GM12892 (cell line): ENCODE measurements around the gene CACNA2D3.

Experiments
- DNase-seq: peaks from one replicate; pipeline ENCODE4 v3.0.0; 2011; ENCODE audit not compliant: insufficient read length
- FAIRE-seq: peaks from 2 replicates; lab custom pipeline; 2011; peaks lifted over from hg19 to GRCh38; lab: Jason Lieb, UNC
- POLR2A ChIP-seq: IDR thresholded peaks from 2 replicates; pipeline ENCODE4 v1.6.1; 2011; ENCODE audit warnings: low read depth, low read length, control low read depth
- POLR2AphosphoS5 ChIP-seq: IDR thresholded peaks from 2 replicates; pipeline ENCODE4 v1.6.1; 2011; ENCODE audit warnings: low read depth, low read length, control low read depth
- TAF1 ChIP-seq: IDR thresholded peaks from 2 replicates; pipeline ENCODE4 v1.6.1; 2011; ENCODE audit warnings: low read depth, mild to moderate bottlenecking, control low read depth, low read length, borderline replicate concordance

The CACNA2D3 gene

DNA sequence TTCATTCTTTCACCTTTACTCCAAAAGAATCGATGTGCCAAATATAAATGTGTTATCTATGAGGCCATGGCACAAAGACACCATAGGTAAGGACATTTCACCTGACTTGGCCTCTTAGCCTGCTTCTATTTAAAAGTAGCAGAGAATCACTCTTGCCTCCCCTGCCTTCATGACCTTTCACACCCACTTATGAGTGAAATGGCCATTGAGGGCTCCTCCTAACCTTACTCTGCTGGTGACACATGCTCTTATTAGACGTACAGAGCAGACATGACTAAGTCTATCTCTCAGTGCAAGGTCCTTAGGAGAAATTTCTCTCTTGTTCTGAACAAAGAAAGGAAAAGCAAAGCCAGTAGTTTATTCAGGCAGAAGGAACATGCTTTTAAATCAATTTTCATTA lies 654.8 kb downstream of the CACNA2D3 start:
- no peak for FAIRE-seq
- TF ChIP-seq POLR2AphosphoS5 (no peak), POLR2A (no peak), TAF1 (no peak)
- no peak for DNase-seq

DNA sequence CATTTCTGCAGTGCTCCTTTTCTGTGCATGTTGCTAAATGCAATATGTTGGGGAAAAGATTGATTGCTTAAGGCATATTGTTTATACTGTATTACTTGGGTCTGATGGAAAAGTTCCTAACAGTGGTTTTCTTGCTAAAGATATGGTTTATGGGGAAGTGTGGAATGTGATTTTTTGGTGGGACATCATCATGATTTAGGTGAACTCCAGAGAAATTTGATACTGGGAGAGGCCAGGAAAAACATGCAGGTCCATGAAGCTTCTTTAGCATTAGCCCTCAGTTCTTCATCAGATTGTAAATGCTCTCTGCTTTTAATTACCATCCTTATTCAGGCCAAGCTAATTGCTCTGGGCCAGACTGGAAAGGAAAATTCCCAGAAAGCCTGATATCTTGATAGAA lies 658.0 kb downstream of the CACNA2D3 start:
- FAIRE-seq, result no peak
- TF ChIP-seq TAF1, result no peak
- TF ChIP-seq POLR2AphosphoS5, result no peak
- no peak for TF ChIP-seq POLR2A
- DNase-seq, result no peak

DNA sequence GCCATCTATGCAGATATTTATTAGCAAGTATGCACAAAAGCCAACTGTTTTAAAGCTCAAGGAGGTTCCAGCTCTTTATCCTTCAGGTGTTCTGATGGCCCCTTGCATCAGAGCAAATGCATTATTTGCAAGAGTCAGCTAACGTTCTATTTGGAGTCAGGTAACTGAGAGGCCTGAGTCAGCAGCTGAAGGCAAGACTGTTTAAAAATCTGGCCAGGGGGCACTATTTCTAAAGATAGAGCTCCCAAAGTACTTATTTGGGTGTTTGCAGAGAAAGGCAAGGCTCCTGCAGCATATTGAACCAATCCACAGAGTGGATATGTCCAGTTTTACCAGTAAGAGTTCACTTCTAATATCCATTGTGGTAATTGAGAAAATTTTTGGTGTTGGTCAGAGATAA lies 659.4 kb downstream of the CACNA2D3 start:
- no peak for DNase-seq
- TF ChIP-seq TAF1 (no peak), POLR2A (no peak), POLR2AphosphoS5 (no peak)
- FAIRE-seq, result no peak

DNA sequence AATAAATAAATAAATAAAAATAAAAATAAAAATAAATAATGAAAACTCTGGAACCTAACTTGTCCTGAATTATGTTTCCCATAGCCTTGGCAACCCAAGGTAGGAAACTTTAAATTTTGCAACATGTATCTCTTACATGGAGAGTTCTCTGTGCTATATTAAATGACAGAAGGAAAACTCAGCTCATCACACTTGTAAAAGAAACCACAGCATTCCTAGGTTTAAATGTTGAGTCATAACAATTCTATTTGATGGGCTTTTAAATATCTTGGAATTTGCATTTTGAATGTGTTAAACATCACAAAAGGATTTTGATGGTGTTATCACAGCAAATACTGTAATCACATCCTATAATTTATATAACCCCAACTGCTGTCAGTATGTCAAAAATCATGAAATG lies 661.3 kb downstream of the CACNA2D3 start:
- TF ChIP-seq POLR2AphosphoS5 (no peak), TAF1 (no peak), POLR2A (no peak)
- FAIRE-seq (no peak), DNase-seq (no peak)

DNA sequence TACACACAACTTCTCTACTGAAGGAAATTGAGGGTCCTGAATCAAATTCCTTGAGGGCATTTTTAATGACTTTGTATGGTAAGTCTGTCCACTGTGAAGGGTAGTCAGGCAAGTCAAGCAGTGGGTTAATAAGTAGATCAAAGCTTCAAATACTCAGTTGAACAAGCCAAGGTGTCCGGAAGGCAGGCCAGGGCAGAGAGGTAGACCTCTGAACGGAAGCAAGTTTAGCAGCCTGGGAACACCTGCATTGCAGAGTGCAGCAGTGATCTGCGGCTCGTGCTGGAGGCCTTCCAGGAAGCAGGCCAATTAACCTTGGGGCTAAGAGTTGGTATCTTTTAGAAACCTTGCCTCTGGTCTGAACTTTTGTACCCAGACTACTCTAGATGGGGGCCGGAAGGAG lies 661.7 kb downstream of the CACNA2D3 start:
- TF ChIP-seq POLR2AphosphoS5 (no peak), POLR2A (no peak), TAF1 (no peak)
- DNase-seq (no peak), FAIRE-seq (no peak)

DNA sequence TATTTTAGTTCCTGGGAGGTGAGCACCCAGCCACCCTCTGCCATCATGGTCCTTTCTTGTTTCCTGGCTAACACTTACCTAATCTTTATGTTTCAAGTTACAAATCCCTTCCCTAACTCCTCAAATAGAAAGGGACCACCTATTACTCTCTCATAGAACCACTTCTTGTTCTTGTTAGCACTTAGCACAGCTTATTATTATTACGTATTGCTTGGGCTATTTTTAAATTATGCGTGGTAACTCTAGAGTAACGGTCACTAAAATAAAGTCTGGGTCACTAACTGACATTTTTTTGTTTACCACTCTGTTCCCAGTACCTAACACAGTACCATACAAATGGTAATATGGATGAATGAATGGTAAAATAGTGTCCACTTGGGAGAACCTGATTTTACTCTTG lies 663.6 kb downstream of the CACNA2D3 start:
- FAIRE-seq (no peak), DNase-seq (no peak)
- no peak for TF ChIP-seq POLR2A
- TF ChIP-seq TAF1, result no peak
- no peak for TF ChIP-seq POLR2AphosphoS5

DNA sequence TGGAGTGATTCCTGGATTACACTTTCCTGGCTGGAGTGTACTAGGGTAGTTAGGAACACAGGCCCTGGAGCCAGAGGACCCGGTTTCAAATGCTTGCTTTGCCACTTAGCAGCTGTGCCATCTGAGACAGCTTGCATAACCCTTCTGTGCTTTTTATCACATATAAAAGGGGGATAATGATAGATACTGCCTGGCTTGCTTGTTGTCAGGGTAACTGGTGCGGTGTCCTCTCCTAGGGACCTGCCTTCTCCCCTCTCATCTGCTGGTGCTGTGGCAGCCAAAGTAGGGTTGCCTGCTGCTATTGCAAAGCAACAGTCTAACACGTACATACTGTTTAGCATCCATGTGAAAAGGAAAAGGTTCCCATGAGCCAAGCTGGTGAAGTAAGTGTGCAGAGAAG lies 667.7 kb downstream of the CACNA2D3 start:
- TF ChIP-seq POLR2AphosphoS5, result no peak
- no peak for FAIRE-seq
- DNase-seq, result no peak

DNA sequence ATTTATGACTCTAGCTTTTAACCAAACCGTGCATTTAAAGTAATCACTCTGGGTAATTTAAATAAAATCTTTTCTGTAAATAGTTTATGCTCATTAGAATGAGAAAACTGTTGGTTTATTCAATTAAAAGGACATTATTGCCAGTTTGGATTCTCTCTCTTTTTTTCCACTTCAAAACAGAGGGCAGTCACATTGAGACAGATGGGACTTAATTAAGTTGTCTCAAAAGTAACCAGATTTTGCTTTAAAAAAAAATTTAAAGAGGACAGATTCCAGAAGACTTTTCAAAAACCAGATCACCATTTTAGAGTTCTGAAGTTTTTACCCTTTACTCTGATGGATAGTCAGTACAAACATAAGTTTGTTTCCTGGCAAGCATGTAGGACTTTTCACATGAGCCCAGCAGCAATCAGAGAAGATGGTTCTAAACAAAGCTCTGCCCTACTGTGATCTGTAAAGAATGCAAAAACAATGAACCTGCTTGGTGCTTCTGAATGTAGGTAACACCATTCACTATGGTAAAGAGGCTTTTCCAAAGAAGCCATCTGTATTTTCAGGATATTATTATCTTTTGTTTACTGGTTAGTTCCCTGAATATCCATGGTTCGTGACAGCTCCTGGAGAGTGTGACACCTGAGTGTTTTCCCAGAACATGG lies 669.3 kb downstream of the CACNA2D3 start:
- no peak for TF ChIP-seq POLR2AphosphoS5
- no peak for TF ChIP-seq TAF1
- no peak for TF ChIP-seq POLR2A
- FAIRE-seq (no peak), DNase-seq (no peak)

DNA sequence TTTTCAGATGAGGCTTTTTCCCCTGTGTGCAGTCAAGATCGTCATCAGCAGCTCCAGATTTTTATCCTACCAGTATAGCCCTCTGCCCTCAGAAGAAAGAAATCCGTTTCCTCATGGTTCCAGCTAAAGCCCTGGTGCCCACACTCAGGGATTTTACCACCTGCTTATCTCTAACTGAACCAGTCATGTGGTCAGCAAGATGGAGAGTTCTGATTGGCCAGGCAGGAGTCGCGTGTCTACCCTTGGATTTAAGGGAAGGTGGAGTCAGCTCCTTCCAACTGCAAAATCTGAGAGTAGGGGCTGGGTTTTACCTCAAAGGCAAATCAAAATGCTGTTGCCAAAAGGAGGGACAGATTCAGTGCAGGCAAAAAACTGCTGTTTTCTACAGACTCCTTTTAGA lies 670.2 kb downstream of the CACNA2D3 start:
- TF ChIP-seq POLR2A, result no peak
- no peak for TF ChIP-seq TAF1
- no peak for TF ChIP-seq POLR2AphosphoS5
- FAIRE-seq, result no peak
- DNase-seq, result no peak

DNA sequence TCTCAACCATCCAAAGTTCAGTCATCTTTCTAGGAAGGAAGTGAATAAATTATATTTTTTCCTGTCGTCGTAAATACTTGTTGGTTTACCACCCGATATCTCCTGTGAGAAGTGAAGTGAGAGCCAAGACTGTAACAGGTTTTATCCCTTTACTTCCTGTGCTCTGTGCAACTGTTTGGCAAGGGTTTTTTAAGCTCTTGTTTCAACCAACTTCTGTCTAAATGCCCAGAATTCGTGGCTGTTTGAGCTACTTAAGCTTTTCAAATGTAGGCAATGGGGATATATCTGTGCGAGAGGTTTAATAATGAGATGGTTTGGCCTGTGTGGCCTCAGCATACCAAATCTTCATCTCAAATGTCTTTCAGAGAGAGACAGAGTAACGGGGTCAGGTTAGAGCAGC lies 670.8 kb downstream of the CACNA2D3 start:
- DNase-seq (no peak), FAIRE-seq (no peak)
- no peak for TF ChIP-seq POLR2A
- no peak for TF ChIP-seq POLR2AphosphoS5
- no peak for TF ChIP-seq TAF1

DNA sequence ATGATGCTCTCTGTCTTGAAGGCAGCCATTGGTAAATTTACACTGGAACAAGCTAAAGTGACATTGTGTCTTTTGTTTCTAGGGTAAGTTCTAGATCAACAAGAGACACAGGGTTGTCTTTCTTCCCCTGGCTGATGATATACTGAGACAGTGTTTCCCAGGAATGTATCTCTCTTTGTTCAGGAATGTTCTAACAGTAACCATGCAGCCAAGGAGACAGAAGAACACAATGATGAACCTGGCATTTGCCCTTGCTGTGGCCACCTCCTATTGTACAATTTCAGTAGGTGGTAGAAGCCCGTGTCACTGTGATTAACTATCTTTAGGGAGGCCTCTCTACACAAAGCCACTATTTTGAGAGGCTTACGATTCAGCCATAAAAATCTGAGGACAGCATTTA lies 674.8 kb downstream of the CACNA2D3 start:
- no peak for DNase-seq
- TF ChIP-seq TAF1 (no peak), POLR2AphosphoS5 (no peak), POLR2A (no peak)
- no peak for FAIRE-seq

DNA sequence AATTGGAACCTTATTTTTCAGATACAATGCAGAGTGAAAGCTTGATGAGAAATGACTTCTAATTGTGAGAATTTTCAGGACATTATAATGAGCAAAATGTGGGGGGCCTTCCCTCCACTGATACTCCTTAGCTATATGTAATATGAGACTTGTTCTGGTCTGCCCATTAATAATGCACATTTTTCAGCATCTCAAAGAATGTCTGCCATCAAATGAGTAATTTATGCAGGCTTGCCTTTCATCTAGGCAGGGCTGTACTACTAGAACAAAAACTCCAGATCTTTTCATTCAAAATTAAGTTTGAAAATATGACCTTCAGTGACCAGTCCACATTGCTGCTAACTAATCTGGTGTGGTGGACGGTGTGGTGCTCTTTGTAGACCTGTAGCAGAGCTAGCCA lies 678.1 kb downstream of the CACNA2D3 start:
- TF ChIP-seq POLR2A (no peak), TAF1 (no peak), POLR2AphosphoS5 (no peak)
- FAIRE-seq, result no peak

DNA sequence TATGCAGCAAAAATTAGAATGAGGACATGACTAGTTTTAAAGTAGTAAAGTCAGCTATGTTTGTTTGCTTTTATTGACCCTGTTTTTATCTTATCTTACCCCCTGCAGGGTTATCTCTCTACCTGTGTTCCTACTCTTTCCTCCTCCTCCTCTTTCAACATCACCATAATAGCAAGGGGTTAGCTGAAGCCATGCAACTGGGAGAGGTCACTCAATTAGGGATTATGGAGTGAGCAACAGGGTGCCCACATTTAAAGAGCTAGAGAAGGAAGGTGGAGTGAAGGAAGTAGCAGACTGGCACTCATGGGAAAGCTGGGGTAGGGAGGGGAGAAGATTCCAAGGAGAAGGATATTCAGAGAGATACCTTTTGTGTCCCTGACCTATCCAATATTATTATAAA lies 679.6 kb downstream of the CACNA2D3 start:
- FAIRE-seq (no peak), DNase-seq (no peak)
- TF ChIP-seq POLR2A (no peak), POLR2AphosphoS5 (no peak), TAF1 (no peak)

More for the DNA sequence above, 678.1 kb downstream of the CACNA2D3 start:
- DNase-seq, result no peak
